Lower lobe of right lung (tissue), 2 donors: ENCODE results near the gene CDC25C. TPM values are rescaled to one million over a fixed set of nuclear protein-coding genes. Genes with fewer than 3 reads are reported as not detected.
A peak's percentile ranks its signal among the peaks of the same experiment; 100 is the strongest.

Source experiments
- ATAC-seq, 2 donors: fragments of 200-7000 bp; cut with Tn5 transposase; one replicate each; pipeline ENCODE4 v1.9.1; 2020 to 2022; ENCODE audit warnings: mild to moderate bottlenecking in 2 of 2, moderate library complexity in 2 of 2
- DNase-seq: peaks from one replicate; pipeline ENCODE4 v3.0.0-alpha.2; 2020
- H3K27ac ChIP-seq: fragments of 200-600 bp; one replicate; pipeline ENCODE4 v1.8.0; 2022
- H3K27me3 ChIP-seq: fragments of 200-600 bp; one replicate; pipeline ENCODE4 v1.8.0; 2022; ENCODE audit warnings: low read depth
- H3K36me3 ChIP-seq: fragments of 200-600 bp; one replicate; pipeline ENCODE4 v1.8.0; 2022; ENCODE audit warnings: mild to moderate bottlenecking
- H3K4me1 ChIP-seq: fragments of 200-600 bp; one replicate; pipeline ENCODE4 v1.8.0; 2022
- H3K4me3 ChIP-seq: fragments of 200-600 bp; one replicate; pipeline ENCODE4 v1.8.0; 2022; ENCODE audit warnings: mild to moderate bottlenecking
- H3K9me3 ChIP-seq: fragments of 200-600 bp; one replicate; pipeline ENCODE4 v1.8.0; 2022
- intact Hi-C: fragments of 100-400 bp; cut with DNase I; formaldehyde crosslinking; loops from one replicate; pipeline ENCODE4 v1.11.0; 2022
- total RNA-seq: library from RNA; stranded (reverse); fragmentation: NEBNext Ultra II Directional; extraction: Animal tissue kit (Norgen Biotek cat#: 25700); gene quantifications from one replicate; pipeline ENCODE4 v1.2.1, GENCODE V29; 2021
- TF ChIP-seq, protein P1 (sequence below): fragments of 200-600 bp; IDR thresholded peaks from one replicate; pipeline ENCODE4 v1.8.0; 2022; ENCODE audit warnings: antibody characterized with exemption, mild to moderate bottlenecking
- donor health status: DM: no; HTN: yes; CAD: no; lungs with severe emphysema.

Gene CDC25C
- total RNA-seq, 1 donor from 2014 or later, result 0.47 TPM

DNA sequence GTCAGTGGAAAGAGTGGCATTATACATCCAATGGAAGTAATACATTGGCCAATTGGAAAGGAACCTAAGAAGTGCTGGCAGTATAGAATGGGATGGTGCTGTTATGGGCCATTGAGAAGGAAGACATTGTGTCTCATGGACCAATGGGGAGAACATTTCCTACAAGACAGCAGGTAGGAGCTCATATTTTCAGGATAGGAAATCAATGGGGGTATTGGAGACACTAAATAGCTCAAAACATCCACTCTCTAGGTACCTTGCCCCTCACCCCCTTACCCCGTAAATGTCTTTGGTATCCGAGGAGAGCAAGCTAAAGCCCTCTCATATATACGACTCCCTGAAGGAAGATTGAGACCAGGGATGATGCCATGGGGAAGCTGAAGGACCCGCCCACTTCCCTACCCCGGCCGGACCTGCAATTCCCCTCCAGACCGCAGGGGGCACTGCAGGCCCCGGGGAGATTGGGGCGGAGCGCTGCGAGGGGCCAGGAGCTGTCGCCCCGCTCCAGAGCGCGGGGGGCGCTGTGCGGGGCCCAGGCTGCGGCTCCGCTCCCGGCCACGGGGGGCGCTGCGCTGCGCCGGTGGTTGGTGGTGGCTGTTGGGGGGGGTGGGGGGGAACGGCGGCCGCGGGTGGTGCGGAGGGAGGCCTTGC, 20.6 kb upstream of the CDC25C start, which contains the start of gene KDM3B:
KDM3B (plus strand) TSS at position 615 of the 651 bp plus-strand sequence. CDS start 111 bp downstream, outside the sequence.
- ATAC-seq (peak; percentile 91 to 99), DNase-seq (peak; percentile 90)
- intact Hi-C loops, result no loop called here
- Histone ChIP-seq H3K9me3 (no peaks in the 10 kb centered on the region), H3K27ac (peak within 1 kb of the TSS; percentile 98), H3K36me3 (peaks cover 23% of the 10 kb centered on the region), H3K4me3 (peak within 1 kb of the TSS; percentile 93), H3K27me3 (no peaks in the 10 kb centered on the region), H3K4me1 (peaks cover 29% of the 10 kb centered on the region)
- TF ChIP-seq, protein P1, sequence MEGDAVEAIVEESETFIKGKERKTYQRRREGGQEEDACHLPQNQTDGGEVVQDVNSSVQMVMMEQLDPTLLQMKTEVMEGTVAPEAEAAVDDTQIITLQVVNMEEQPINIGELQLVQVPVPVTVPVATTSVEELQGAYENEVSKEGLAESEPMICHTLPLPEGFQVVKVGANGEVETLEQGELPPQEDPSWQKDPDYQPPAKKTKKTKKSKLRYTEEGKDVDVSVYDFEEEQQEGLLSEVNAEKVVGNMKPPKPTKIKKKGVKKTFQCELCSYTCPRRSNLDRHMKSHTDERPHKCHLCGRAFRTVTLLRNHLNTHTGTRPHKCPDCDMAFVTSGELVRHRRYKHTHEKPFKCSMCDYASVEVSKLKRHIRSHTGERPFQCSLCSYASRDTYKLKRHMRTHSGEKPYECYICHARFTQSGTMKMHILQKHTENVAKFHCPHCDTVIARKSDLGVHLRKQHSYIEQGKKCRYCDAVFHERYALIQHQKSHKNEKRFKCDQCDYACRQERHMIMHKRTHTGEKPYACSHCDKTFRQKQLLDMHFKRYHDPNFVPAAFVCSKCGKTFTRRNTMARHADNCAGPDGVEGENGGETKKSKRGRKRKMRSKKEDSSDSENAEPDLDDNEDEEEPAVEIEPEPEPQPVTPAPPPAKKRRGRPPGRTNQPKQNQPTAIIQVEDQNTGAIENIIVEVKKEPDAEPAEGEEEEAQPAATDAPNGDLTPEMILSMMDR, result peak; percentile 96

DNA sequence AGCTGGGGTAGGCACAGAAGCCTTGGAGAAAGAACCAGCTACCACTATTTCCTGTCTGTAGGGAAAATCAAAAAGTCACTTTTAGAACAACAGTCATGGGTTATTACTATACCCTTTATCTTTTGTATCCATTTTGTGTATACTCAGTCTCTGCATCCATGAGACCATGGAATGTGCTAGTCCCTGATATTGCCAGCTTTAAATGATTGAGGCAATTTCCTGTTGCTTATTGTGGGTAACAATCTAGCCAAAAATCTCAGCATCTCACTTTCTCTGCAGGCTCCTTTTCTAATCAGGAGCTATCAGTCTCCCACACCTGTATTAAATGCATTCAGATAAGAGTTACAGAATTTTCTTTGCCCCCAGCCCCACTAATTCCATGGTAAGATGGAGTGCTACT, 19.9 kb upstream of the CDC25C start:
- no peak overlapping the region for H3K4me3 ChIP-seq
- TF ChIP-seq, protein P1, result no peak
- no peak for DNase-seq
- intact Hi-C loops, result no loop called here
- H3K36me3 ChIP-seq, result peaks cover 30% of the 10 kb centered on the region
- no peak overlapping the region for H3K27ac ChIP-seq
- H3K27me3 ChIP-seq, result no peaks in the 10 kb centered on the region
- no peaks in the 10 kb centered on the region for H3K9me3 ChIP-seq
- peaks cover 26% of the 10 kb centered on the region for H3K4me1 ChIP-seq
- ATAC-seq, result no peak

DNA sequence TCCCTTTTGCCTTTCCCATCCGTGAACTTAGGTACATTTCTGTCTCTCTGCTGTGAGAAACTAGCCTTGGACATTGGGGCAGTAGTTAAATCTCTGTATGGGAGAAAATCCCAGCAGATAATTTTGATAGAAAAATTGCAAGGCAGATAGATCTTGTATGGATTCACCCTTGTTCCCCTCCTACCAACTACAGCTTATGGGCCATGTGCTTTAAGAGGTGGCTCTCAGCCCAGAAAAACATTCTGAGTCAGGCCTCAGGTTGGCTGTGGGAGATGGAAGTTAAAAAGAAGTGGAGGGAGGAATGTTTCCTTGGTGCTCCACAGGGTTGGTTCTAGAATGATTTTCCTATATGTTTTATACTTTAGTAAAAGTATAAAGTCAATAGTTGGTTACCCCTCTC, 19.5 kb upstream of the CDC25C start:
- H3K4me1 ChIP-seq, result peaks cover 22% of the 10 kb centered on the region
- no peak overlapping the region for H3K4me3 ChIP-seq
- H3K36me3 ChIP-seq, result peaks cover 34% of the 10 kb centered on the region
- H3K27me3 ChIP-seq, result no peaks in the 10 kb centered on the region
- ATAC-seq, result no peak
- TF ChIP-seq, protein P1, result no peak
- no peaks in the 10 kb centered on the region for H3K9me3 ChIP-seq
- no peak for DNase-seq
- intact Hi-C loops, result no loop called here
- H3K27ac ChIP-seq, result no peak overlapping the region

DNA sequence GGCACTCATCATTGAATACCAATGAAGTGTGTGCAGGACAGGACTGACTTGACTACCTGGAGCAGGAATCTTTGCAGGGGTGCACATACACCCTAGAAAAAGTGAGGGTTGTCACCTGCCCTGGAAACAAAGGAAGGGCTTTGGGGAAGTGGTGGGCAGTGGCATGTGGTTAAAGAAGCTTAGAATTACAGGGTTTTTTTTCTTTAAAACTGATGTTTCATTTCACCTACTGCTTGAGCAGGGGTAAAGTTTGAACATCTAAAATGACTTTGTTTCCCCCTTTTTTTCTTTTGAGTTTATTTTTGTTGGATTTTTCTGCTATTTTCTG, 18.9 kb upstream of the CDC25C start:
- Histone ChIP-seq H3K36me3 (peaks cover 40% of the 10 kb centered on the region), H3K9me3 (no peaks in the 10 kb centered on the region), H3K27ac (no peak overlapping the region), H3K27me3 (no peaks in the 10 kb centered on the region), H3K4me3 (no peak overlapping the region), H3K4me1 (peaks cover 17% of the 10 kb centered on the region)
- TF ChIP-seq, protein P1, result no peak
- intact Hi-C loops, result no loop called here
- DNase-seq, result no peak
- no peak for ATAC-seq

DNA sequence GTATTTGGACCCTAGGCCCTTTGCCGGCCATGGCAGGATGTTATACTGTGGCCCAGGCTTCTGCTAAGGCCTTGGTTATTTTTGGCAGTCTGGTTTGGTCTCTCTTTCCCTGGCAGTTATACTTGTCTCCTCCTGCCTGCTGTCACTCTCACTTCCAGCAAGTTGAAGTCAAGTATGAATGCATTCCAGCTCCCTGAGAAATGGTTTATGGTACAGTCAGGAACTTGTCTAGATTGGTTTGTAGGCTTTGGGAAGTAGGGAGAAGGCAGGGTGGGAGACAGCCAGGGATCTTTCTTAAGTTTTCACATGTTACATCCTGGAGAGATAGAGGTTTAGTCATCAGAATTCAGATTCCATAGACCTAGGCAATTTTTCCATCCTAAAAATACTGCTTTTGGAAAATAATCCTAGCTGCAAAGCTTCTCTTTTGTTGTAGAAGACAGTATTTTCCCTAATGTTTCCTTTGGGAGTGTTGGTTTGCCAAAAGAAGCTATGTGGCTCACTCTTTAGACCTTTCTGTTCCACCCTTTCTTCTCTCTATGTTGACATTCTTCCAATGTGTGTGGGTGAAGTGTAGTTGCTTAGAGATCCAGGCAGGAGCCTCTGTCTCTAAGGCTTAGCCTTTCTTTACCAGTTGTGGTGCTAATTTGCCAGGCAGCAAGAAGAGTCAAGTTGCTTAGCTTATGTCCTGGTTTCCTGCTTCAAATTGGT, 18.4 kb upstream of the CDC25C start:
- H3K36me3 ChIP-seq, result peaks cover 45% of the 10 kb centered on the region
- DNase-seq (no peak), ATAC-seq (no peak)
- TF ChIP-seq, protein P1, result no peak
- H3K27ac ChIP-seq, result no peak overlapping the region
- no peaks in the 10 kb centered on the region for H3K9me3 ChIP-seq
- no peak overlapping the region for H3K4me3 ChIP-seq
- peaks cover 11% of the 10 kb centered on the region for H3K4me1 ChIP-seq
- intact Hi-C loops, result no loop called here
- H3K27me3 ChIP-seq, result no peaks in the 10 kb centered on the region
